Gastroesophageal sphincter (tissue), 4 donors: ENCODE data around the gene BAIAP3. TPM values are rescaled to one million over a fixed set of nuclear protein-coding genes. Genes with fewer than 3 reads are reported as not detected.

Experiments
- ATAC-seq: fragments of 150-250 bp; one replicate; pipeline ENCODE4 v1.9.1; 2016; ENCODE audit warnings: mild to moderate bottlenecking, moderate library complexity
- H3K27ac ChIP-seq, 4 donors: fragments of 200-600 bp; sonication (generic) in 3 of 4; 1 replicate in 3 of 4; 2 replicates in 1 of 4; pipeline ENCODE4 v1.5.1; 2016 to 2019
- H3K27me3 ChIP-seq: fragments of 200-600 bp; sonication (generic); one replicate; pipeline ENCODE4 v1.5.1; 2019
- H3K36me3 ChIP-seq, 2 donors: fragments of 200-600 bp; sonication (generic); one replicate each; pipeline ENCODE4 v1.5.1; 2019; ENCODE audit warnings: control low read depth in 1 of 2
- H3K4me1 ChIP-seq, 3 donors: fragments of 200-600 bp; sonication (generic); 1 replicate in 2 of 3; 2 replicates in 1 of 3; pipeline ENCODE4 v1.5.1; 2016 to 2019; ENCODE audit warnings: control low read depth in 2 of 3
- H3K4me3 ChIP-seq, 2 donors: fragments of 200-600 bp; sonication (generic); one replicate each; pipeline ENCODE4 v1.5.1; 2019; ENCODE audit warnings: mild to moderate bottlenecking in 1 of 2, moderate library complexity in 1 of 2
- H3K9me3 ChIP-seq, 3 donors: fragments of 200-600 bp; sonication (generic); one replicate each; pipeline ENCODE4 v1.5.1; 2017 to 2019; ENCODE audit warnings: control low read depth in 2 of 3
- EP300 ChIP-seq: sonication (generic); formaldehyde crosslinking; IDR thresholded peaks from one replicate; pipeline ENCODE4 v1.6.1; 2017; ENCODE audit warnings: antibody characterized with exemption, mild to moderate bottlenecking
- POLR2A ChIP-seq, 2 donors: fragments of 450-650 bp; IDR thresholded peaks; one replicate each; pipeline ENCODE4 v1.6.1; 2017; ENCODE audit warnings: antibody characterized with exemption in 2 of 2, mild to moderate bottlenecking in 2 of 2, moderate library complexity in 1 of 2
- POLR2AphosphoS5 ChIP-seq: sonication (generic); formaldehyde crosslinking; IDR thresholded peaks from one replicate; pipeline ENCODE4 v1.6.1; 2017; ENCODE audit warnings: antibody characterized with exemption
- WGBS, 2 donors: methylation state at CpG; one replicate each; pipeline ENCODE4 v1.1.5; 2018; ENCODE audit warnings: low coverage in 1 of 2; 5-methylcytosine and 5-hydroxymethylcytosine counted together
- total RNA-seq, 4 donors: library from RNA; depleted of rRNA; stranded (reverse); fragments of >200 nt; gene quantifications; one replicate each; pipeline ENCODE4 v1.1.0, GENCODE V29; 2016
- TF ChIP-seq, protein P1 (sequence below), 4 experiments: fragments of 200-600 bp in 2 of 4; fragments of 450-650 bp in 2 of 4; sonication (generic) in 1 of 4; IDR thresholded peaks; one replicate each; pipeline ENCODE4 v1.5.1; 2017 to 2019; ENCODE audit warnings: antibody characterized with exemption in 4 of 4, mild to moderate bottlenecking in 2 of 4, moderate library complexity in 2 of 4

Gene BAIAP3
- total RNA-seq, 4 donors from 2014 or later: 1.1 to 14.2 (median 3.0) TPM

GRCh38 chr16:1286513-1287094 lies 46.8 kb upstream of the BAIAP3 start:
- Histone ChIP-seq H3K4me3 (no peak overlapping the region), H3K27ac (no peak overlapping the region), H3K9me3 (no peaks in the 10 kb centered on the region), H3K27me3 (peaks cover 99% of the 10 kb centered on the region), H3K36me3 (no peaks in the 10 kb centered on the region), H3K4me1 (peaks cover 0 to 20% (median 0%) of the 10 kb centered on the region in 3 donors)
- TF ChIP-seq EP300 (no peak), POLR2AphosphoS5 (no peak), POLR2A (IDR thresholded peaks at IDR 0.05) (no peak)
- TF ChIP-seq, protein P1, sequence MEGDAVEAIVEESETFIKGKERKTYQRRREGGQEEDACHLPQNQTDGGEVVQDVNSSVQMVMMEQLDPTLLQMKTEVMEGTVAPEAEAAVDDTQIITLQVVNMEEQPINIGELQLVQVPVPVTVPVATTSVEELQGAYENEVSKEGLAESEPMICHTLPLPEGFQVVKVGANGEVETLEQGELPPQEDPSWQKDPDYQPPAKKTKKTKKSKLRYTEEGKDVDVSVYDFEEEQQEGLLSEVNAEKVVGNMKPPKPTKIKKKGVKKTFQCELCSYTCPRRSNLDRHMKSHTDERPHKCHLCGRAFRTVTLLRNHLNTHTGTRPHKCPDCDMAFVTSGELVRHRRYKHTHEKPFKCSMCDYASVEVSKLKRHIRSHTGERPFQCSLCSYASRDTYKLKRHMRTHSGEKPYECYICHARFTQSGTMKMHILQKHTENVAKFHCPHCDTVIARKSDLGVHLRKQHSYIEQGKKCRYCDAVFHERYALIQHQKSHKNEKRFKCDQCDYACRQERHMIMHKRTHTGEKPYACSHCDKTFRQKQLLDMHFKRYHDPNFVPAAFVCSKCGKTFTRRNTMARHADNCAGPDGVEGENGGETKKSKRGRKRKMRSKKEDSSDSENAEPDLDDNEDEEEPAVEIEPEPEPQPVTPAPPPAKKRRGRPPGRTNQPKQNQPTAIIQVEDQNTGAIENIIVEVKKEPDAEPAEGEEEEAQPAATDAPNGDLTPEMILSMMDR (IDR thresholded peaks at IDR 0.05): no peak
- ATAC-seq: no peak
- no CpG with 5 or more reads among the region's 25 CpGs for WGBS, 2 donors

- ATAC-seq: no peak
- 60% methylated on average over 1 of the region's 40 CpGs; no CpG with 5 or more reads in 1 of the 2 donors for WGBS, 2 donors
- H3K27ac ChIP-seq: no peak overlapping the region
- TF ChIP-seq POLR2A (IDR thresholded peaks at IDR 0.05): no peak
- no peaks in the 10 kb centered on the region for H3K36me3 ChIP-seq
- H3K9me3 ChIP-seq: no peaks in the 10 kb centered on the region
- peaks cover 98% of the 10 kb centered on the region for H3K27me3 ChIP-seq
- peaks cover 0 to 20% (median 0%) of the 10 kb centered on the region in 3 donors for H3K4me1 ChIP-seq
- no peak overlapping the region for H3K4me3 ChIP-seq
Observed at GRCh38 chr16:1287982-1288670, 45.3 kb upstream of the BAIAP3 start.

DNA sequence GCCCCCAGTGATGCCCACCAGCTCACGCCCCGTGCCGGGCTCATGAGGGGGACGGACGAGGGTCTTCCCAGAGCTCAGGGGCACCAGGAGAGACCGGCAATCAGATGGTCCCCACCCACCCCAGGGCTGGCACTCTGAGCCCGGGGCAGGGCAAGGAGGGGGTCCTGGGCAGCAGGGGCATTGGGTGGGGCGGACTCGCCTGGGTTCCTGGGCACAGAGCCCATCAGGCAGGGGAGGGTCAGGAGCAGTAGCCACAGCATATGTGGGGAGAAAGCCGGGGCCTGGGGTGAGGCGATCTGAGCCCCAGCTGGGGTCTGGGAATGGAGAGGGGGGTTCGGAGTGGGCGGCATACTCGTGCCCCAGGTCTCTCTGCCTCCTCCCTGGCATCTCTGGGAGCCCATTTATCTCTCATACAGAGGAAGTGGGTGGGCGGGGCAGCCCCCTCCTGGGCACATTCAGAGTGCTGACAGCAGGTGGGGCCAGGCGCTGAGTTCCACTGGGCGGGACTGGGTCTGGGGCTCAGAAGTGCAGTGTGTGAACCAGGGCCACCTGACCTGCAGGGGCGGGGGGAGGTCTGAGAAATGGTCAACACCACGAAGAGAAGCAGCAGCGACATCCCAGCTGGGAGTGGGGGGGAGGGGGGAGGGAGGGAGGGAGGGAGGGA lies 44.5 kb upstream of the BAIAP3 start:
- WGBS, 2 donors: 0 to 28% methylated on average over 1 to 4 of the region's 20 CpGs
- TF ChIP-seq, protein P1 (IDR thresholded peaks at IDR 0.05): no peak
- TF ChIP-seq POLR2AphosphoS5 (no peak), EP300 (no peak), POLR2A (IDR thresholded peaks at IDR 0.05) (no peak)
- ATAC-seq: no peak
- Histone ChIP-seq H3K9me3 (no peaks in the 10 kb centered on the region), H3K4me3 (no peak overlapping the region), H3K27ac (no peak overlapping the region), H3K27me3 (peaks cover 98% of the 10 kb centered on the region), H3K36me3 (no peaks in the 10 kb centered on the region), H3K4me1 (peaks cover 0 to 20% (median 0%) of the 10 kb centered on the region in 3 donors)

GRCh38 chr16:1289477-1289866 lies 44.0 kb upstream of the BAIAP3 start:
- H3K9me3 ChIP-seq: no peaks in the 10 kb centered on the region
- TF ChIP-seq EP300 (no peak), POLR2A (IDR thresholded peaks at IDR 0.05) (no peak)
- H3K27ac ChIP-seq: no peak overlapping the region
- H3K36me3 ChIP-seq: no peaks in the 10 kb centered on the region
- H3K4me1 ChIP-seq: peaks cover 0 to 20% (median 0%) of the 10 kb centered on the region in 3 donors
- H3K4me3 ChIP-seq: no peak overlapping the region
- no peak for ATAC-seq
- H3K27me3 ChIP-seq: peaks cover 95% of the 10 kb centered on the region
- 0% methylated on average over 1 of the region's 17 CpGs; no CpG with 5 or more reads in 1 of the 2 donors for WGBS, 2 donors

DNA sequence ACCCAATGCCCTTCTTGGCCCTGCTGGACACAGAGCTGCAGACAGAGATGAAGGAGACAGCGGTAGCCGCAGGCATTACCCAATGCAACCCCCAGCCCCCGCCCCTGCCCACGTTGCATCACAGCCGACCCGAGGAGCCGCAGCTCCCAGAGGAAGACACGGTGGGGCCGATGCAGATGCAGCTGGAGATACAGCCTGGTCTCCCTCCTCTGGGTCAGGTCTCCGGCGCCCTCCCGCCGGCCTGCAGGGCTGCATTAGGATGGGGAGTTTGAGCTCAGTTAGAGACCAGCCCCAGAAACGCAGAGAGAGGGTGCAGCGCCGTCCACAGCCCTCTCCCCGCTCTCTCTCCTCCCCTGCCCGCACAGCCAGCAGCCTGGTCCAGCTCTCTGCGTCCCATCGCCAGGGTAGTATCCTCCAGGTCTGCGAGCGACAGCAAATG lies 43.4 kb upstream of the BAIAP3 start:
- no peaks in the 10 kb centered on the region for H3K9me3 ChIP-seq
- no peak overlapping the region for H3K4me3 ChIP-seq
- H3K36me3 ChIP-seq: no peaks in the 10 kb centered on the region
- H3K27ac ChIP-seq: no peak overlapping the region
- peaks cover 0 to 20% (median 0%) of the 10 kb centered on the region in 3 donors for H3K4me1 ChIP-seq
- ATAC-seq: no peak
- 80% methylated on average over 1 of the region's 22 CpGs; no CpG with 5 or more reads in 1 of the 2 donors for WGBS, 2 donors
- peaks cover 95% of the 10 kb centered on the region for H3K27me3 ChIP-seq
- TF ChIP-seq, protein P1 (IDR thresholded peaks at IDR 0.05): no peak
- TF ChIP-seq POLR2AphosphoS5: no peak
- no peak for TF ChIP-seq POLR2A (IDR thresholded peaks at IDR 0.05)
- no peak for TF ChIP-seq EP300
